CD14-positive monocyte (primary cell): ENCODE data around the gene MACO1. TPM values are rescaled to one million over a fixed set of nuclear protein-coding genes. Genes with fewer than 3 reads are reported as not detected.

Experiments used
- DNase-seq, 3 donors: peaks; one replicate each; pipeline ENCODE4 v3.0.0-alpha.2; 2011 to 2022
- H2AFZ ChIP-seq: 2 replicates; pipeline ENCODE4 v1.6.0; 2012; ENCODE audit warnings: mild to moderate bottlenecking, low read depth, low read length, inconsistent platforms; ENCODE audit not compliant: insufficient read depth, poor library complexity, severe bottlenecking
- H3K27ac ChIP-seq, 2 donors: 1 replicate in 1 of 2; 2 replicates in 1 of 2; pipeline ENCODE4 v1.5.1; 2012 to 2013; ENCODE audit warnings: low read length in 2 of 2, control low read depth in 1 of 2, inconsistent platforms in 1 of 2, low read depth in 1 of 2, mild to moderate bottlenecking in 1 of 2
- H3K27me3 ChIP-seq, 2 donors: one replicate each; pipeline versions ENCODE4 v1.6.0 to v1.6.1; 2011 to 2013; ENCODE audit warnings: low read length in 2 of 2; ENCODE audit not compliant: control insufficient read depth in 2 of 2, insufficient read depth in 2 of 2
- H3K36me3 ChIP-seq, 2 donors: replicated peaks in 1 of 2; 1 replicate in 1 of 2; 2 replicates in 1 of 2; pipeline versions ENCODE4 v1.5.1 to v1.6.1; 2012 to 2013; ENCODE audit warnings: low read length in 2 of 2, control low read depth in 1 of 2, inconsistent platforms in 1 of 2, mild to moderate bottlenecking in 1 of 2; ENCODE audit not compliant: insufficient read depth in 2 of 2, control insufficient read depth in 1 of 2
- H3K4me1 ChIP-seq, 2 donors: 1 replicate in 1 of 2; 2 replicates in 1 of 2; pipeline versions ENCODE4 v1.5.1 to v1.6.1; 2012 to 2013; ENCODE audit warnings: low read length in 2 of 2, control low read depth in 1 of 2, inconsistent platforms in 1 of 2, mild to moderate bottlenecking in 1 of 2, moderate library complexity in 1 of 2; ENCODE audit not compliant: insufficient read depth in 2 of 2, control insufficient read depth in 1 of 2
- H3K4me2 ChIP-seq: replicated peaks from 2 replicates; pipeline ENCODE3; 2012; ENCODE audit warnings: low read length, moderate library complexity, mild to moderate bottlenecking; ENCODE audit not compliant: poor library complexity, severe bottlenecking; ENCODE audit errors: extremely low read depth
- H3K4me3 ChIP-seq, 3 experiments: fragments of 200-600 bp in 1 of 3; sonication (generic) in 1 of 3; replicated peaks in 1 of 3; 1 replicate in 2 of 3; 2 replicates in 1 of 3; pipeline ENCODE4 v1.5.1; 2011 to 2013; ENCODE audit warnings: low read length in 3 of 3, mild to moderate bottlenecking in 3 of 3, control low read depth in 2 of 3, low read depth in 2 of 3, inconsistent platforms in 1 of 3, moderate library complexity in 1 of 3
- H3K79me2 ChIP-seq: 2 replicates; pipeline ENCODE4 v1.6.0; 2012; ENCODE audit warnings: mild to moderate bottlenecking, control low read depth, inconsistent platforms, low read length, moderate library complexity; ENCODE audit not compliant: insufficient read depth
- H3K9ac ChIP-seq: 2 replicates; pipeline ENCODE4 v1.6.0; 2017; ENCODE audit warnings: low read length, mild to moderate bottlenecking; ENCODE audit not compliant: insufficient read depth, poor library complexity, severe bottlenecking
- H3K9me3 ChIP-seq, 2 donors: replicated peaks in 1 of 2; 1 replicate in 1 of 2; 2 replicates in 1 of 2; pipeline versions ENCODE4 v1.5.1 to v1.6.1; 2012 to 2013; ENCODE audit warnings: low read length in 2 of 2, control low read depth in 1 of 2; ENCODE audit not compliant: control insufficient read depth in 1 of 2, insufficient read depth in 1 of 2
- H4K20me1 ChIP-seq: 2 replicates; pipeline ENCODE4 v1.6.0; 2012; ENCODE audit warnings: mild to moderate bottlenecking, low read length, control low read depth, moderate library complexity; ENCODE audit not compliant: insufficient read depth
- H3K27ac Mint-ChIP-seq, 7 donors: one replicate each; pipeline ENCODE4 v1.8.0; 2020; ENCODE audit warnings: mild to moderate bottlenecking in 7 of 7, mixed read lengths in 7 of 7, moderate library complexity in 6 of 7, inconsistent platforms in 2 of 7
- H3K27me3 Mint-ChIP-seq, 3 donors: one replicate each; pipeline ENCODE4 v1.8.0; 2021 to 2022; ENCODE audit warnings: low read depth in 3 of 3, mild to moderate bottlenecking in 3 of 3, mixed read lengths in 3 of 3, moderate library complexity in 3 of 3, inconsistent platforms in 1 of 3
- H3K36me3 Mint-ChIP-seq, 2 donors: one replicate each; pipeline ENCODE4 v1.8.0; 2020; ENCODE audit warnings: mixed read lengths in 2 of 2, inconsistent platforms in 1 of 2, mild to moderate bottlenecking in 1 of 2
- H3K4me1 Mint-ChIP-seq: one replicate; pipeline ENCODE4 v1.8.0; 2020; ENCODE audit warnings: mild to moderate bottlenecking, mixed read lengths
- H3K4me3 Mint-ChIP-seq, 2 donors: one replicate each; pipeline ENCODE4 v1.8.0; 2020; ENCODE audit warnings: mild to moderate bottlenecking in 2 of 2, mixed read lengths in 2 of 2, moderate library complexity in 1 of 2
- H3K9me3 Mint-ChIP-seq, 7 donors: one replicate each; pipeline ENCODE4 v1.8.0; 2020 to 2022; ENCODE audit warnings: mixed read lengths in 7 of 7, mild to moderate bottlenecking in 6 of 7, moderate library complexity in 6 of 7, inconsistent platforms in 2 of 7
- CTCF ChIP-seq: fragments of 200-600 bp; IDR thresholded peaks from one replicate; pipeline ENCODE4 v1.8.0; 2022; ENCODE audit warnings: antibody characterized with exemption, mild to moderate bottlenecking
- WGBS: methylation state at CpG from one replicate; pipeline ENCODE4 v1.1.5; 2013; ENCODE audit warnings: missing lambda C conversion rate; ENCODE audit not compliant: insufficient coverage; 5-methylcytosine and 5-hydroxymethylcytosine counted together
- intact Hi-C, 2 donors: fragments of 100-400 bp; cut with micrococcal nuclease; formaldehyde crosslinking; loops; one replicate each; pipeline versions ENCODE4 v1.15.0 to v1.15.1; 2023
- polyA plus RNA-seq, 3 donors: library from polyadenylated mRNA; depleted of rRNA in 1 of 3; unstranded in 2 of 3; stranded (reverse) in 1 of 3; fragments of 300-500 nt in 2 of 3; fragments of >200 nt in 1 of 3; fragmentation: Illumina TruSeq in 2 of 3; gene quantifications; 1 replicate in 2 of 3; 2 replicates in 1 of 3; pipeline ENCODE4 v1.2.3, GENCODE V29; 2012 to 2021

The MACO1 gene
- polyA plus RNA-seq, 3 donors: 2.6 to 4.1 (median 3.9) TPM

GRCh38 chr1:25431955-25432719 is 1.4 kb downstream of the MACO1 start:
- TF ChIP-seq CTCF: no peak

GRCh38 chr1:25432749-25433388 is 2.2 kb downstream of the MACO1 start:
- WGBS: no CpG with 5 or more reads among the region's 6 CpGs
- no peak overlapping the region for H2AFZ ChIP-seq
- peaks cover 30 to 52% of the 10 kb centered on the region in 2 donors for H3K4me1 ChIP-seq
- H3K4me2 ChIP-seq: peak overlapping the region; percentile 80
- intact Hi-C loops: no loop called here
- no peaks in the 10 kb centered on the region for H3K27me3 ChIP-seq
- H3K4me3 ChIP-seq: no peak overlapping the region
- no peaks in the 10 kb centered on the region for H3K9me3 Mint-ChIP-seq
- no peak overlapping the region for H3K27ac Mint-ChIP-seq
- H3K79me2 ChIP-seq: peaks cover 64% of the 10 kb centered on the region
- H3K9ac ChIP-seq: no peak overlapping the region
- peaks cover 4 to 9% of the 10 kb centered on the region in 2 donors for H3K36me3 Mint-ChIP-seq
- DNase-seq: no peak
- TF ChIP-seq CTCF: no peak
- no peaks in the 10 kb centered on the region for H3K9me3 ChIP-seq
- peaks cover 0 to 10% of the 10 kb centered on the region in 2 donors for H3K36me3 ChIP-seq
- peaks cover 55% of the 10 kb centered on the region for H3K4me1 Mint-ChIP-seq
- H3K27ac ChIP-seq: no peak overlapping the region
- H3K4me3 Mint-ChIP-seq: no peak overlapping the region
- H3K27me3 Mint-ChIP-seq: peaks cover 2 to 4% (median 2%) of the 10 kb centered on the region in 3 donors
- peaks cover 53% of the 10 kb centered on the region for H4K20me1 ChIP-seq

More at GRCh38 chr1:25431955-25432719, 1.4 kb downstream of the MACO1 start:
- Histone ChIP-seq H3K36me3 (peaks cover 0 to 4% of the 10 kb centered on the region in 2 donors), H2AFZ (peak overlapping the region; percentile 57), H3K4me2 (peak overlapping the region; percentile 80), H3K27ac (no peak overlapping the region), H3K4me3 (peak overlapping the region; percentile 47 to 96 (median 92)), H3K9me3 (no peaks in the 10 kb centered on the region), H3K9ac (no peak overlapping the region), H3K79me2 (peaks cover 57% of the 10 kb centered on the region), H3K4me1 (peaks cover 30 to 52% of the 10 kb centered on the region in 2 donors), H4K20me1 (peaks cover 46% of the 10 kb centered on the region), H3K27me3 (no peaks in the 10 kb centered on the region)
- peaks cover 2 to 3% of the 10 kb centered on the region in 2 donors for H3K36me3 Mint-ChIP-seq
- H3K27me3 Mint-ChIP-seq: peaks cover 2 to 4% (median 2%) of the 10 kb centered on the region in 3 donors
- WGBS: no CpG with 5 or more reads among the region's 6 CpGs
- intact Hi-C loops: no loop called here
- no peaks in the 10 kb centered on the region for H3K9me3 Mint-ChIP-seq
- H3K4me3 Mint-ChIP-seq: peak overlapping the region; percentile 86 to 91
- peak overlapping the region in 5 of 7 donors; percentile 56 to 86 (median 64) for H3K27ac Mint-ChIP-seq
- peaks cover 55% of the 10 kb centered on the region for H3K4me1 Mint-ChIP-seq
- DNase-seq: no peak
